MV-4-11 (cell line): ENCODE results near the gene HORMAD2.
"Not testable (repeated sequence)": the region's sequence is repeated elsewhere in the genome, so short reads cannot be mapped to it uniquely, and the experiment has no call there.

Experiments
- DNase-seq: peaks from one replicate; lab custom pipeline; 2025; lab: John Stamatoyannopoulos, UW

HORMAD2 gene

GRCh38 chr22:30190574-30190973, 110.3 kb downstream of the HORMAD2 start:
- no peak for DNase-seq

GRCh38 chr22:30191040-30191701, 110.9 kb downstream of the HORMAD2 start:
- DNase-seq: no peak

- DNase-seq: peak; percentile 58
These were observed 112.2 kb downstream of the HORMAD2 start for GRCh38 chr22:30192427-30192826.

- peak; percentile 82 for DNase-seq
These were observed 112.9 kb downstream of the HORMAD2 start for GRCh38 chr22:30193031-30193775.

GRCh38 chr22:30195245-30196140, 115.2 kb downstream of the HORMAD2 start:
- DNase-seq: peak; percentile 54

- peak; percentile 75 for DNase-seq
These were observed 116.0 kb downstream of the HORMAD2 start for GRCh38 chr22:30196141-30196879.

- no peak for DNase-seq
These were observed 116.6 kb downstream of the HORMAD2 start for GRCh38 chr22:30196880-30197336.

- no peak for DNase-seq
These were observed 117.1 kb downstream of the HORMAD2 start for GRCh38 chr22:30197389-30197788.

GRCh38 chr22:30198152-30198825, 118.0 kb downstream of the HORMAD2 start:
- DNase-seq: no peak

- no peak for DNase-seq
These were observed 118.7 kb downstream of the HORMAD2 start for GRCh38 chr22:30198921-30199320.

- not testable (repeated sequence) for DNase-seq
These were observed 120.6 kb downstream of the HORMAD2 start for GRCh38 chr22:30200905-30201304.

GRCh38 chr22:30201945-30202344, 121.7 kb downstream of the HORMAD2 start:
- DNase-seq: no peak

- no peak for DNase-seq
These were observed 122.3 kb downstream of the HORMAD2 start for GRCh38 chr22:30202531-30203006.

- no peak for DNase-seq
These were observed 123.9 kb downstream of the HORMAD2 start for GRCh38 chr22:30204015-30204741.

GRCh38 chr22:30204742-30205111, 124.5 kb downstream of the HORMAD2 start:
- no peak for DNase-seq

GRCh38 chr22:30205281-30206115, 125.2 kb downstream of the HORMAD2 start:
- peak; percentile 85 for DNase-seq

- DNase-seq: no peak
These were observed 126.7 kb downstream of the HORMAD2 start for GRCh38 chr22:30206944-30207343.

GRCh38 chr22:30208631-30209603, 128.7 kb downstream of the HORMAD2 start:
- no peak for DNase-seq
